IPS DF 4.7 (cell line): ENCODE measurements around the gene STRAP.

Experiments
- DNase-seq: peaks from one replicate; pipeline ENCODE4 v3.0.0-alpha.2; 2013; ENCODE audit warnings: low spot score; ENCODE audit errors: extremely low read depth

Gene STRAP

GRCh38 chr12:15882118-15882971 is at the start of gene STRAP:
Gene STRAP (plus strand): TSS chr12:15882387. CDS start chr12:15882708, 321 bp downstream.
- peak; percentile 88 for DNase-seq

GRCh38 chr12:15834575-15834974 is 47.6 kb upstream of the STRAP start:
- DNase-seq: no peak

- no peak for DNase-seq
Observed at GRCh38 chr12:15837141-15837790, 44.9 kb upstream of the STRAP start.

- no peak for DNase-seq
Observed at GRCh38 chr12:15839041-15839440, 43.1 kb upstream of the STRAP start.

- no peak for DNase-seq
Observed at GRCh38 chr12:15839682-15840081, 42.5 kb upstream of the STRAP start.

- no peak for DNase-seq
Observed at GRCh38 chr12:15842108-15842507, 40.1 kb upstream of the STRAP start.

GRCh38 chr12:15846887-15847286 is 35.3 kb upstream of the STRAP start:
- DNase-seq: no peak

GRCh38 chr12:15848606-15849005 is 33.6 kb upstream of the STRAP start:
- DNase-seq: no peak

GRCh38 chr12:15851045-15851620 is 31.1 kb upstream of the STRAP start:
- DNase-seq: no peak

GRCh38 chr12:15851919-15852318 is 30.3 kb upstream of the STRAP start:
- no peak for DNase-seq

- DNase-seq: no peak
Observed at GRCh38 chr12:15852383-15852782, 29.8 kb upstream of the STRAP start.

- DNase-seq: no peak
Observed at GRCh38 chr12:15853877-15854276, 28.3 kb upstream of the STRAP start.

- DNase-seq: no peak
Observed at GRCh38 chr12:15854916-15855315, 27.3 kb upstream of the STRAP start.

GRCh38 chr12:15855646-15856045 is 26.5 kb upstream of the STRAP start:
- DNase-seq: no peak

GRCh38 chr12:15856097-15856982 is 25.8 kb upstream of the STRAP start:
- peak; percentile 28 for DNase-seq

GRCh38 chr12:15858353-15858752 is 23.8 kb upstream of the STRAP start:
- DNase-seq: no peak

- DNase-seq: no peak
Observed at GRCh38 chr12:15859116-15859515, 23.1 kb upstream of the STRAP start.

- no peak for DNase-seq
Observed at GRCh38 chr12:15861404-15861803, 20.8 kb upstream of the STRAP start.

GRCh38 chr12:15862840-15863239 is 19.3 kb upstream of the STRAP start:
- no peak for DNase-seq

GRCh38 chr12:15863372-15863771 is 18.8 kb upstream of the STRAP start:
- DNase-seq: no peak

- no peak for DNase-seq
Observed at GRCh38 chr12:15863984-15864383, 18.2 kb upstream of the STRAP start.
